Hematopoietic multipotent progenitor cell treated with erythropoietin and hydrocortisone succinate and interleukin-3 and kit ligand, for 15 days (in vitro differentiated cells): ENCODE measurements around the gene SAMD11.
A peak's percentile ranks its signal among the peaks of the same experiment; 100 is the strongest.
"Not testable (repeated sequence)": the region's sequence is repeated elsewhere in the genome, so short reads cannot be mapped to it uniquely, and the experiment has no call there.

Source experiments
- DNase-seq: peaks from one replicate; pipeline ENCODE4 v3.0.0-alpha.2; 2015; ENCODE audit warnings: low spot score

The SAMD11 gene

DNA sequence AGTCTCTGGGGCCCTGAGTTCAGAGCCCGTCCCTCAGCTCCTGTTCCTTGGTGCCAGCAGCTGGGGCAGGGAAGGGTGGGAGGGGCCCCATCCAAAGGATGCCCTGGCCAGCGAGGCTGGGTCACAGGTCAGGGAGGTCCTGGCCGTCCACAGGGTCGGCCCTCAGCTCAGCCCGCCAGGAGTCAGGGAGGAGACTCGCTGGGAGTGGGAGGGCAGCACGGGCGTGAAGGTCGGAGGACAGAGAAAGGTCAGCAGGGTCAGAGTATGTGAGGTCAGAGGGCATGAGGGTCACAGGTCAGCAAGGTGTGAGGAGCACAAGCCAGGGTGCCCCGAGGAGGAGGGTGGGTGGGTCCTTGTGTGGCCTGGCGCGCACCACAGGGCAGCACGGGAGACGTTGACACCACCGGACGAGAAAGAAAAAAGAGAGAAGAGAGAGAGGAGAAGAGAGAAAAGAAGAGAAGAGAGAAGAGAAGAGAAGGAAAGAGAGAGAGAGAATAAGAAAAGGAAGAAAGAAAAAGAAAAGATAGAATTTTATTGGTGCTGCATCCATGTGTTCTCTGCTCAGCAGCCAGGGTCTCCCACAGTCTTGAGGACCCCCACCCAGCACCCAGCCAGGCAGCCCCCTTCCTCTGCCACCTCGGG, 51.1 kb downstream of the SAMD11 start:
- no peak for DNase-seq

DNA sequence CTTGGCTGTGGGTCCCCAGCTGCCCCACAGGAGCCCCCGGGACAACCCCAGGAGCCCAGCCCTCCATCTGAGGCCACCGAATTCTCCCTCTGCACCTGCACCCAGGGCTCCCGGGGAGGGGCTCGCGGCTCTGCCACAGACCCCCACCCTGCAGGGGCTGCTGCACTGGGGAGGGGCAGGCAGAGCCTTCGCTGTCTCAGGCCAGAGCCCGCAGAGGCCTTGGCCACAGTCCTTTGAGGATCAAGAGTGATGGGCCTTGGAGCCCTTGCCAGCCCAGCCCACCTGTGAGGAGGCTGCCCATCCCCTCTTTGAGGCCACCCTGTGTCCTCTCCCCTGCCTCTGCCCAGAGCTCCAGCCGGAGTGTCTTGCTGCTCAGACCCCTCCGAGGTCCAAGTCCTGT, 51.6 kb downstream of the SAMD11 start:
- DNase-seq, result no peak

DNA sequence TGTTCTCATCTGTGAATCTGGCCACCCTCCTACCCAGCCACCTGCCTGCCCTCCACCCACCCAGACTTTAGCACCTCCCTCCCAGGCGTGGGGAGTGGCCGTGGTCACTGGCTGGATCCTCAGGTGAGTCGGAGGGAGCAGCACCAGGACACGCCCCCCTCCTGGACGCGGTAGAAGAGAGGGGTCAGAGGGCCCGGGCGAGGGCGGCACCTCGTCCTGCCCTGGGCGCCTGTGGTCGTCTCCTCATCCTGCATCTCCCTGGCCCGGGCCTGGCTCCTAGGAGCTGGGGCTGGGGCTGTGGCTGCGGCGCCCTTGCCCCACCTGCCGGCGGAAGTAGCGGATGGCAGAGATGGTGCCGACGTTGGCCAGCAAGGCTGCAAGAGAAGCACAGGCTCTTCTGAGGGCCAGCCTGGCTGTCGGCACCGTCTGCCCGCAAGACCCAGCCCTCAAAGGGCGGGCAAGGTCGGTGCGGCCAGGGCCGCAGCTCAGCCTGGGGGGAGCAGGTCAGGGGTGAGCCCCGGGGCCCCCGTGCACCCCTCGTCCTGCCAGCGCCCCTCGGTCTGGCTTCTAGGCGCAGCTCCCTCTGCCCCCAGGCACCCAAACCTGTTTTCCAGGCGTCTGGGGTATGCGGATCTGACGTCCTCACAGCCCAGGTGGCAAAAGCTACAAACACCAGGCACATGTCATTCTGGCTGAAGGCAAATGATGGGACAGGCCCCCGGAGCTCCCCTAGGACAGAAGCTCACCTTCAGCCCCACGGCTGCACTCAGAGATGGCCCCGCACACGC, 52.4 kb downstream of the SAMD11 start:
- DNase-seq, result peak; percentile 7

DNA sequence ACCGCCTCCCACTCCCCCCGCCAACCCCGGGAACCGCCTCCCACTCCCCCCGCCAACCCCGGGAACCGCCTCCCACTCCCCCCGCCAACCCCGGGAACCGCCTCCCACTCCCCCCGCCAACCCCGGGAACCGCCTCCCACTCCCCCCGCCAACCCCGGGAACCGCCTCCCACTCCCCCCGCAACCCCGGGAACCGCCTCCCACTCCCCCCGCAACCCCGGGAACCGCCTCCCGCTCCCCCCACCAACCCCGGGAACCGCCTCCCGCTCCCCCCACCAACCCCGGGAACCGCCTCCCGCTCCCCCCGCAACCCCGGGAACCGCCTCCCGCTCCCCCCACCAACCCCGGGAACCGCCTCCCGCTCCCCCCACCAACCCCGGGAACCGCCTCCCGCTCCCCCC, 53.1 kb downstream of the SAMD11 start:
- not testable (repeated sequence) for DNase-seq

DNA sequence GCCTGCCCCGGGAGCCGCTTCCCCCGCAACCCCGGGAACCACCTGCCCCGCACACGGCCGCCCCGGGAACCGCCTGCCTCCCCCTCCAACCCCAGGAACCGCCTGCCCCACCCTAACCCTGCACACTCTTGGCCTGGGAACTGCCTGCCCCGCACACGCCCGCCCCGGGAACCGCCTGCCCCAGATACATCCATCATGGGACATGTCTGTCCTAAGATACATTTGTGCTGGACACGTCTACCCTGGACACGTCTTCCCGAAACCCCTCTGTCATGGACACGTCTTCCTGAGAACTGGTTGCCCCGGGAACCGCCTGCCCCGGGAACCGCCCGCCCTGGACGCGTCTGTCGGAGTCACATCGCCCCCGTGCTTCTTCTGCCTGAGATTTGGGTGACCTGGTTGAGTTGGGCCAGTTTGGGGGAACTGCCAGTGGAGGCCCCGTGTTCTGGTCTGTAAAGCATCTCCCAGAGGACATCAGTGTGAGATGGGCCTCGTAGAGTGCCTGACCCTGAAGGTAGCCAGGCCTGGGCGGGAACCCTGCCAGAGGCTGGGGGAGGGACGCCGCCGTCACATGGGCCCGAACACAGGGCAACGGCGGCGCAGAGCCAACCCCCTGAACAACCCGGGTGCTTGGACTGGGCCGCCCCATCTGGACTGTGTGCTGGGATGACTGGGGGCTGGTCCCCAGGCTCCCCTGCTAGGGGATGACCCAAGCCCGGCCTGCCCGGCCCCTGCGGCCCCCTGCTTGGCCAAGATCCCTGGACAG, 54.5 kb downstream of the SAMD11 start:
- no peak for DNase-seq

DNA sequence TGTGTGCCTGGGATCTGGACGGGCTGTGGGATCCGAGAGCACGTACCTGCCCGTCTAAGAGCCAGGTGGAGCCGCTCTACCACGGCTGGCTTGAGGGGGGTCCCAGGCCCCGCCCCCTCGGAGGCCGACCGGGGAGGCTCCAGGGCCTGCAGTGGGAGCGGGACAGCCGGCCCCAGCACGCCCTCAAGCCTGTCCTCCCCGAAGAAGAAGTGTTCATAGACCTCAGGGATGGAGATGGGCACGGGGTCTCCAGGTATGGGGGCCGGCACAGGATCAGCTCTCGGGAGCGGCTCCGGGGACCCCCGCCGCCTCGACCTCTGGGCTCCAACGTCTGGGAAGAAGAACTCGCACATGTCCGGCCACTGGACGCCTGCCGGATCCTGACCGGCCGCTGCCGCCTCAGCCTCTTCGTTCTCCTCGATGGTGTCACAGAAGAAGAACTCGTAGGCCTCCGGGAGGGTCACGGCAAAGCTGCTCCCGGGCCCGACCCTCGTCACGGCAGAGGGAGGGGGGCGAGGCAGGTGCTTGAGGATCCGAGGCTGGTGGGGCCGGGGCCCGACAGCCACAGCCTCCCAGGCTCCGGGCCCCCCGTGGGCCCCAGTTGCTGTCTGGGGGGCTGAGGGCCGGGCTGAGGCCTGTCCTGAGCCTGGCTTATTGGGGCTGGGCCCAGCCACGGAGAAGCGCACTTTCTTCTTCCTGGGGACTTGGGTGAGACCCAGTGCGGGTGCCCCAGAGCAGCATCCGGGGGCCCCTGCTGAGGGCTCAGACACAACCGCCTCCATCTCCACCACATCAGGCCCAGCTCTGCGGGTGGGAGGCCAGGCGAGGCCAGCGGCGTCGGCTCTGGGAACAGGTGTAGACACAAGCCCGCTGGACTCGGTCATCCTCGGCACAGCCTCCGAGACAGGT, 55.4 kb downstream of the SAMD11 start:
- DNase-seq, result no peak

DNA sequence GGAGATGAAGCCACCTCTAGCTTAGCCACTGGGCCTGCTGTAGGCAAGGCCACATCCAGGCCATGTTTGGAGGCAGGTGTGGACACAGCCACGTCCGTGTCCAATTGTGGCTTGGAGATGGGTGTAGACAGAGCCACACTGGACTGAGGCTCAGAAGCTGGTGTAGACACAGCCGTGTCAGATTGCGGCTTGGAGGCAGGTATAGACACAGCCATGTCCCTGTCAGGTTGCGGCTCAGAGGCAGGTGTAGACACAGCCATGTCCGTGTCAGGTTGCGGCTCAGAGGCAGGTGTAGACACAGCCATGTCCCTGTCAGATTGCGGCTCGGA, 56.0 kb downstream of the SAMD11 start:
- DNase-seq, result no peak

DNA sequence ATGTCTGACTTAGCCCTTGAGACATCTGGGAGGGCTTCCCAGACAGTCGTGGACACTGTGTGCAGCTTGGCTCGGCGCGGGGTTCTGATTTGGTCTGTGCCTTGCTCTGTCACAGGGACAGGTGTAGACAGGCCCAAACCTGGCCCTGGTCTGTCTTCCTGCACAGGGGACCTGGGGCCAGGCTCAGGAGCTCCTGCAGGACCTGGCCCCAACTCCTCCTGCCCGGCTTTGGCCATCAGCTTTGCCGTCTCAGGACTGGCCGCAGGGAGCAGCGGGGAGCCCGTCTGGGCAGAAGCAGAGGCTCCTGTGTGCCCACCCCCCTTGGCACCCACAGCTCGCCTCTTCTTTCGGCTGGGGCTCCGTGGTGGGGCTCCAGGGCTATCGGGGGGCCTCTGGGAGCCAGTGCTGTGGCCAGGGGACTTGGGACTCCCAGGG, 56.4 kb downstream of the SAMD11 start:
- no peak for DNase-seq

DNA sequence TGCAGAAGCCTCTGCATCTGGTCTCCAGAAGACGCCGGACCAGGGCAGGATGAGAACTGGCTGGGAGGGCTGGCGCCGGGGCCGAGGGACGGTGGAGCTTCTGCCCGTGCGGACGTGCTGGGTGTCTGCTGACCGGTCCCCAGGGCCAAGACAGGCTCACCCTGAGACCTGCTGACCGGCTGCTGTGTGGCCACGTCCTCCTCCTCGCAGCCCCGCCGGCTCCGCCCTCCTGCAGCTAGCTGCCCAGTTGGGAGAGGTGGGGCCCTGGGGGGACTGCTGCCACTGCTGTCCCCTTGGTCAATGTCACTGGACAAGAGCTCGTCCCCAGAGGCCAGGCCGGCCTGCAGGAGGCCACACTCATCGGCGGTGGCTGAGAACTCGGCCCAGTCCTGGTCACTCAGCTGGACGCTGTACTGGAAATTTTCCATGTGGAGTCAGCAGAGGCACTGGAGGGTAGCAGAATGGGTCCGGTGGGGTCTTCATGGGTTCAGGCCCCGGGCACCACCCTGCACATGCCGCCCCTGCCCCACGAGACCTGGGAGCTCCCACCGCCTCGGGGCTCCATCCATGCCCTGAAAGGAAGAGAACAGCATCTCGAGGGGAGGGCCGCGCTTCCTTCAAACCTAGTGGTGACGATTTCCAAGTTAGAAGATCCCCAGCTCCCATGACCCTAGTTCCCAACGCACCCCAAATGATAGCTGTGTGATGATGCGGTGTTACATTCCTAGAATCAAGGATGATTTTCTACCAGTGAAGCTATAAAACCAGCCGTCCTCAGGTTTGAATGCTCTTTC, 57.1 kb downstream of the SAMD11 start:
- DNase-seq, result no peak

DNA sequence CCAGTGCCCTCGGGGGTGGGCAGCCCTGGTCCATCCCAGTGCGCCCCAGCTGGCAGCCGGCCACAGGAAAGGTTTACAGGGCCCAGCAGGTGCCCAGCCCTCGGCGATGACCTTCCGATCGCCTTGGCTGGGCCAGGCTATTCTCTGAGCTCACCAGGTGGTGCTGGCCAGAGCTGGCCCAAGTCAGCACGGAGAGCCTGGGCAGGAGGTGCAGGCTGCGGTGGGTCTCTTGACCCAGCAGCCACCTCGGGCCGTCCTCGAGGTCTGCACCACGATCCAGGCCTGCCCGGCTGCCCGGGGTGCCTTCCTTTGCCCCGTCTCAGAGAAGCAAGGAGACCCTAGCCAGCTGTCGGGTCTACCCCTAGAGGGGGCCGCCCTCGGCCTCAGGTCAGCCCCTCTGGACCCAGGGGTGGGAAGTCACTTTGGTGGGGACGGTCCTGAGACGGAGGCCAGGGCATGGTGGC, 57.8 kb downstream of the SAMD11 start:
- DNase-seq, result no peak

DNA sequence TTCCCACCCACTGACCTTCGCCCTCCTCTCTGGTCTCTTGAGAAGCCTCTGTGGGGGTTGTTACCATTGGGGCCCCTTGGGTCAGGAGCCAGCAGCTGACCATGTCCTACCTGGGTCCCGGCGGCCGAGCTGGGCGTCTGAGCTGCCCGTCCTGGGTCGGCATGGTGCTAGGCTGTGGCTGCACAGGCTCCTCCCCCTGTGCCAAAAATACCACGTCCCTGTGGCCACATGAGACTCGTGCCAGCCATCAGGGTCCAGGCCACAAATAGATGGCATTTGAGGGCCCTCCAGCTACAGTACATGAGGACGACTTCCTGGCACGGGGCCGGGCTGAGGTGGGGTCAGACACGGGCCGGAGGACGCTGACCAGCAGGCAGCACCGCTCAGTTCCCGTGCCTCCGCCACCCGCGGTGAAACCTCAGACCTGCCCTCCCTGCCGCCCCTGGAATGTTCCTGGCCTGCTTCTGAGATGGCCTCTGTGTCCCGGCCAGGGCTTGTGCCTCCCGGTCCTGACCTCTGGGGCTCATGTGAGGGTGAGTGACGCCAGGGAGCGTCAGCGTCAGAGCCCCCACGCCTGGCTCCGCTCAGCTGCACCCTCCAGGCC, 58.3 kb downstream of the SAMD11 start, which contains the start of gene PERM1:
PERM1 (minus strand) TSS at position 139 of the 604 bp plus-strand sequence. CDS start 1,064 bp downstream, outside the sequence.
- DNase-seq, result no peak

DNA sequence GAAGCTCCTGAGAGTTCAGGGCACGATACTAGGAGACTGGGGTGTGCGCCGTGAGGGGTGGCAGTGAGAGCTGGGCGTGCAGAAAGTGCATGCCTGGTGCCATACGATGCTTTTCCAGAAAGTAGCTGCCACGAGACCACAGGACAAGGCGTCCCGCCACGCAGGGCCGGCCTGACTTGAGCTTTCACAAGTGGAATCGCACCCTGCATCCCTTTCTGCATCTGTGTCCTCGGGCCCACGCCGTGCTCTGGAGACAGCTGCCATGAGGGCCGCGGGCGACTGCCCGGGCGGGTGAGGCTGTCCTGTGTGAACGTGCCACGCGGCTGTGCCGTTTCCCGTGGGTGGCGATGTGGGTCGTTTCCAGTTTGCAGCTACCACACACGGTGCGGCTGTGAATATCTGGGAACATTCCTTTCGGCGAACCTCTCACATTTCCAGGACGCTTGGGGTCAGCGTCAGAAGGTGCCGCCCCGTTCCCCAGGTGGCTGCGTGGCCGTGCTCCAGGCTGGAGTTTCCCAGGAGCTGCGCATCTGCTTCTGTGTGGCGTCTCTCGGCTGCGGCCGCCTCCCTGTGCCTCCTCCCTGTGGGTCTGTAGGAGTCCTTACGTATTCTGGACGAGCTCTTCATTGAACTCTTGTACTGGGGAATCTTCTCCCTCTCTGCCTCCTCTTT, 59.2 kb downstream of the SAMD11 start:
- DNase-seq, result no peak

DNA sequence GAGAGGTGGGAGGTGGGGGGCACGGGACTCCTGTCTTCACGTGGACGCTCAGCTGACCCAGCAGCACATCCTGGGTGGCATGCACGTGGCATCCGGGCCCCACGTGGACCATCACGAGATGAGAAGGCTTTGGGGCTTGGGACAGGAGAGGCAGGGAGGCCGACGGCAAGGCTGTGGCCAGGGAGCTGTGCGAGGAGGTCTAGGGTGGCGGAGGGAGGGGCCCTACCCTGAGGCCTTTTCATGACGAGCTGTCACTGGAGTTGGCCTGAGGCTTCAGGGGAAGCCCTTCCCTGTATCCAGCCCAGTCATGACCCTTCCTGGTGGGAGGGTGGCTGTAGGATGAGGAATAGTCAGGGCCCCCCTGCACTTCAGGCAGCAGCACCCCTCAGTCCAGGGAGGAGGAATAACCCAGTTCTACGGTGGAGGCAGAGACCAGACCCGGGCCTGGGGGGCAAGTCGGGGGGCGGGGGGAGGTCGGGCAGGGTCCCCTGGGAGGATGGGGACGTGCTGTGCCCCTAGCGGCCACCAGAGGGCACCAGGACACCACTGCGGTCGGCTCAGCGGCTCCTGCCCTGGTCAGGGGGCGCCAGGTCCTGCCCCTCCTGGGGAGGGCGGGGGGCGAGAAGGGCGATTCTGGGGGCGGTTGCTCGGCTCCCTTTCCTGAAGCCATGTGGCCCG, 60.2 kb downstream of the SAMD11 start:
- peak; percentile 39 for DNase-seq

DNA sequence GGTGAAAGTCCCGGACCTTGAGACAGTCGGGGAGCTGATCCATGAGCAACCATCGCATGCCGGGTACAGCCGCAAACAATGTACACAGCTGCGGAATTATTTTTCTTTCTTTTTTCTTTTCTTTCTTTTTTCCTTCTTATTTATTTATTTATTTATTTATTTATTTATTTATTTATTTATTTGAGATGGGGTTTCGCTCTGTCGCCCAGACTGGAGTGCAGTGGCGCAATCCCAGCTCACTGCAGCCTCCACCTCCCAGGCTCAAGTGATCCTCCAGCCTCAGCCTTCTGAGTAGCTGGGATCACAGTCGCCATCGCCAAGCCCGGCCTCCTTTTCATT, 60.7 kb downstream of the SAMD11 start:
- no peak for DNase-seq

DNA sequence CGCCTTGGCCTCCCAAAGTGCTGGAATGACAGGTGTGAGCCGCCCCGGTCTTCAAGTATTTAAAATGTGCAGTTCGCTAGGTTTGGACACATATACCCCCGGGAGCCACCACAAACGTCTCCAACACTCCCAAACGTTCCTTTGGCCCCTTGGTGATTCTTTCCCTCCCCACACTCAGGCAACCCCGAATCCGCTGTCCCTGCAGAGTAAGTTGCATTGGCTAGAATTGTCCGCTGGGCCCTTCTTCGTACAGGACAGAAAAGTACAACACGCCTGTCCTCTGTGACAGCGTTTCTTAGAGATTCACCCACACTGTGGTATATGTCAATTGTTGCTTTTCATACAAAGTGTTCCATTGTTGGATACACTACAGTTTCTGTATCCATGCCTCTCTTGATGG, 61.4 kb downstream of the SAMD11 start:
- DNase-seq, result no peak

DNA sequence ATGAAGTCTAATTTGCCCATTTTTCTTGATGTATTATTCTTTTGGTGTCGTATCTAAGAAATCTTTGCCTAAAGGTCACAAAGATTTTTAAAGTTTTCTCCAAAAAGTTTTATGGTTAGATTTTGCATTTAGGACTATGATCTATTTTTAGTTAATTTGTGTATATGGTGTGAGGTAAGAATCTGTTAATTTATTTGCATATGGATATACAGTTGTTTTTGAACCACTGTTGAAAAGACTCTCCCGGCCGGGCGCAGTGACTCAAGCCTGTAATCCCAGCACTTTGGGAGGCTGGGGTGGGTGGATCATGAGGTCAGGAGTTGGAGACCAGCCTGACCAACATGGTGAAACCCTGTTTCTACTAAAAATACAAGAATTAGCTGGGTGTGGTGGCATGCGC, 64.3 kb downstream of the SAMD11 start:
- DNase-seq, result not testable (repeated sequence)

DNA sequence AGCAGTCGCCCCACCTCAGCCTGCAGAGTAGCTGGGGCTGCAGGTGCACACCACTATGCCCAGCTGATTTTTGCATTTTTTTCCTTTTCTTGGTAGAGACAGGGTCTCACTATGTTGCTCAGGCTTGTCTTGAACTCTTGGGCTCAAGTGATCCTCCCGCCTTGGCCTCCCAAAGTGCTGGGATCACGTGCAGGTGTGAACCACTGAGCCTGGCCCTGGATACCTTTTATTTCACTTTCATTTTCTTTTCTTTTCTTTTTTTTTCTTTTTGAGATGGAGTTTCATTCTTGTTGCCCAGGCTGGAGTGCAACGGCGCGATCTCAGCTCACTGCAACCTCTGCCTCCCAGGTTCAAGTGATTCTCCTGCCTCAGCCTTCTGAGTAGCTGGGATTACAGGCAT, 67.6 kb downstream of the SAMD11 start:
- not testable (repeated sequence) for DNase-seq

DNA sequence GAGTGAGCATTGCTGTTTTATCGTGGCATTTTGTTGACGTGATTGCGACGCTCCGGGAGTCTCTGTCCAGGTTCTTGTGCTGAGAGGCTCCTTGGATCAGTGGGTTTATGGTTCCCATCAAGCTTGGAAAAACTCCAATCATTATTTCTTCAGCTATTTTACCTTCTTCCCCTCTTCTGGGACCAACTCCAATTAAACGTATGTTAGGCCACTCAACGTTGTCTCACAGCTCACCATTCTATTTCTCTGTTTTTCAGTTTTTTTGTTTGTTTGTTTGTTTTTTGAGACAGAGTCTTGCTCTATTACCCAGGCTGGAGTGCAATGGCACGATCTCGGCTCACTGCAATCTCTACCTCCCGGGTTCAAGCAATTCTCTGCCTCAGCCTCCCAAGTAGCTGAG, 68.2 kb downstream of the SAMD11 start:
- no peak for DNase-seq

DNA sequence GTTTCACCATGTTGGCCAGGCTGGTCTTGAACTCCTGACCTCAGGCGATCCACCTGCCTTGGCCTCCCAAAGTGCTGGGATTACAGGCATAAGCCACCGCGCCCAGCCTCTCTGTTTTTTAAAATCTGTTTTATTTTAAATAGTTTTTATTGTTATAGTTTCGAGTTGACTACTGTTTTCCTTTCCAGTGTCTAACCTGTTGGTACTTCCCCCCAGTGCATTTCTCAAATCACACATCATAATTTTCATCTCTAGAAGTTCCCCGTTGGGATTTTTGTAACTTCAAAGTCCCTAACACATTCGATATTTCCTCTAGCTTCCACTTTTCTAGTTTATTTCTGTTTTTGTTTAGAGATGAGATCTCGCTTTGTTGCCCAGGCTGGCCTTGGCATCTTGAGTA, 68.6 kb downstream of the SAMD11 start:
- no peak for DNase-seq
